CD4-positive, CD25-positive, alpha-beta regulatory T cell (primary cell): ENCODE results near the gene GLT8D1. TPM values are rescaled to one million over a fixed set of nuclear protein-coding genes. Genes with fewer than 3 reads are reported as not detected.
A peak's percentile ranks its signal among the peaks of the same experiment; 100 is the strongest.
"Not testable (repeated sequence)": the region's sequence is repeated elsewhere in the genome, so short reads cannot be mapped to it uniquely, and the experiment has no call there.

ENCODE experiments used
- ATAC-seq, 2 donors: fragments of 150-1000 bp; cut with Tn5 transposase; one replicate each; pipeline ENCODE4 v1.10.0; 2021; ENCODE audit warnings: low read depth in 2 of 2, moderate number of reproducible peaks in 2 of 2, moderate library complexity in 1 of 2
- DNase-seq, 3 donors: peaks; one replicate each; pipeline versions ENCODE4 v3.0.0 to v3.0.0-alpha.2; 2012 to 2022; ENCODE audit warnings: mixed read lengths in 1 of 3
- H3K27ac ChIP-seq: one replicate; pipeline ENCODE4 v1.7.0; 2013; ENCODE audit warnings: mild to moderate bottlenecking, low read length; ENCODE audit not compliant: insufficient read depth, poor library complexity, severe bottlenecking
- H3K27me3 ChIP-seq: one replicate; pipeline ENCODE4 v1.7.0; 2013; ENCODE audit warnings: low read length; ENCODE audit not compliant: control insufficient read depth, insufficient read depth
- H3K36me3 ChIP-seq: one replicate; pipeline ENCODE4 v1.7.0; 2013; ENCODE audit warnings: mild to moderate bottlenecking, low read length, moderate library complexity; ENCODE audit not compliant: control insufficient read depth, insufficient read depth
- H3K4me1 ChIP-seq: 2 replicates; pipeline ENCODE4 v1.7.0; 2013; ENCODE audit warnings: mild to moderate bottlenecking, low read length; ENCODE audit not compliant: insufficient read depth, control insufficient read depth, poor library complexity, severe bottlenecking
- H3K4me3 ChIP-seq: one replicate; pipeline ENCODE4 v1.7.0; 2013; ENCODE audit warnings: low read depth, mild to moderate bottlenecking, low read length, moderate library complexity
- H3K9me3 ChIP-seq, 2 experiments: 1 replicate in 1 of 2; 2 replicates in 1 of 2; pipeline ENCODE4 v1.7.0; 2013; ENCODE audit warnings: low read length in 2 of 2, mild to moderate bottlenecking in 1 of 2, moderate library complexity in 1 of 2; ENCODE audit not compliant: control insufficient read depth in 2 of 2
- H3K27ac Mint-ChIP-seq, 3 donors: one replicate each; pipeline ENCODE4 v1.8.0; 2020 to 2022; ENCODE audit warnings: mild to moderate bottlenecking in 3 of 3, mixed read lengths in 3 of 3, moderate library complexity in 2 of 3
- H3K27me3 Mint-ChIP-seq: one replicate; pipeline ENCODE4 v1.8.0; 2022; ENCODE audit warnings: mild to moderate bottlenecking, mixed read lengths
- H3K36me3 Mint-ChIP-seq: one replicate; pipeline ENCODE4 v1.8.0; 2020; ENCODE audit warnings: mixed read lengths
- H3K4me1 Mint-ChIP-seq, 4 donors: one replicate each; pipeline ENCODE4 v1.8.0; 2020 to 2022; ENCODE audit warnings: mixed read lengths in 4 of 4, mild to moderate bottlenecking in 1 of 4
- H3K4me3 Mint-ChIP-seq, 4 donors: one replicate each; pipeline ENCODE4 v1.8.0; 2020 to 2022; ENCODE audit warnings: mild to moderate bottlenecking in 4 of 4, mixed read lengths in 4 of 4, moderate library complexity in 3 of 4
- H3K9me3 Mint-ChIP-seq, 7 donors: one replicate each; pipeline ENCODE4 v1.8.0; 2020 to 2022; ENCODE audit warnings: mixed read lengths in 7 of 7, mild to moderate bottlenecking in 3 of 7, moderate library complexity in 2 of 7
- polyA plus RNA-seq, 4 donors: library from polyadenylated mRNA; unstranded; fragments of 300-500 nt; fragmentation: Illumina TruSeq; gene quantifications; one replicate each; pipeline ENCODE4 v1.2.3, GENCODE V29; 2021
- total RNA-seq: library from RNA; stranded (reverse); gene quantifications from one replicate; pipeline ENCODE4 v1.2.3, GENCODE V29; 2022

Gene GLT8D1
- total and polyA plus RNA-seq, 5 donors from 2014 or later, result 26.6 to 73.4 (median 62.8) TPM

DNA sequence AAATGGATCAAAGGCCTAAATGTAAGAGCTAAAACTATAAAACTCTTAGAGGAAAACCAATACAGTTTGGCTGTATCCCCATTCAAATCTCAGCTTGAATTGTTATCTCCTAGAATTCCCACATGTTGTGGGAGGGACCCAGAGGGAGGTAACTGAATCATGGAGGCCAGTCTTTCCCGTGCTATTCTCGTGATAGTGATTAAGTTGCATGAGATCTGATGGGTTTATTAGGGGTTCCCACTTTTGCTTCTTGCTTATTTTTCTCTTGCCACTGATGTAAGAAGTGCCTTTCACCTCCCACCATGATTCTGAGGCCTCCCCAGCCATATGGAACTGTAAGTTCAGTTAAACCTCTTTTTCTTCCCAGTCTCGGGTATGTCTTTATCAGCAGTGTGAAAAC is 29.4 kb downstream of the GLT8D1 start:
- not testable (repeated sequence) for H3K4me1 ChIP-seq, ATAC-seq, H3K4me3 ChIP-seq, H3K27ac ChIP-seq, H3K4me3 Mint-ChIP-seq, H3K9me3 Mint-ChIP-seq, H3K27me3 Mint-ChIP-seq, H3K9me3 ChIP-seq, H3K27me3 ChIP-seq, DNase-seq
- Mint-ChIP-seq H3K4me1 (peaks cover 15 to 44% (median 38%) of the 10 kb centered on the region in 4 donors), H3K27ac (peak overlapping the region in 1 of 3 donors; percentile 21), H3K36me3 (peaks cover 54% of the 10 kb centered on the region)
- peaks cover 49% of the 10 kb centered on the region for H3K36me3 ChIP-seq

DNA sequence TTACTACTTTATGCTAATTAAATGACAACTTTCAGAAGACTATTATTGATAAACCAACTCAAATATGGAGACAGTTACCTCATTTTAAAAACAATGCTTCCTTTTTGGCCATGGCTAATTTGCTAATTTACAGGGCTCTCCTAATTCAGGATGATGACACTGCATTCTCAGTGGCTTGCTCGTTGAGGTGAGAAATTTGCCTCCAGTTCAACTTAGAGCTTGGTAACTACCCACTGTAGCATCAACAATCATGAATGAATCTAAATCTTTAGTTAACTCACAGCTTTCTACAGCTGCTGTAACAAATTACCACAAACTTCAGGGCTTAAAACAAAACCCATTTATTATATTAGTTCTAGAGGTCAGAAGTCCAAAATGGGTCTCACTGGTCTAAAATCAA is 33.9 kb downstream of the GLT8D1 start:
- H3K27me3 Mint-ChIP-seq, result no peaks in the 10 kb centered on the region
- H3K4me1 Mint-ChIP-seq, result peaks cover 20 to 39% (median 31%) of the 10 kb centered on the region in 4 donors
- H3K4me3 Mint-ChIP-seq, result no peak overlapping the region
- H3K27ac Mint-ChIP-seq, result peak overlapping the region; percentile 69 to 85 (median 81)
- H3K9me3 Mint-ChIP-seq, result no peaks in the 10 kb centered on the region
- no peaks in the 10 kb centered on the region for H3K27me3 ChIP-seq
- peak overlapping the region; percentile 34 for H3K27ac ChIP-seq
- H3K36me3 ChIP-seq, result peaks cover 42% of the 10 kb centered on the region
- no peak for DNase-seq
- ATAC-seq, result no peak
- H3K36me3 Mint-ChIP-seq, result peaks cover 31% of the 10 kb centered on the region
- H3K9me3 ChIP-seq, result no peaks in the 10 kb centered on the region
- peak overlapping the region; percentile 28 for H3K4me3 ChIP-seq
- peaks cover 18% of the 10 kb centered on the region for H3K4me1 ChIP-seq

GRCh38 chr3:52670621-52671521 is 34.7 kb downstream of the GLT8D1 start:
- peak overlapping the region; percentile 28 for H3K4me3 ChIP-seq
- no peaks in the 10 kb centered on the region for H3K9me3 Mint-ChIP-seq
- H3K4me1 Mint-ChIP-seq, result peaks cover 20 to 37% (median 30%) of the 10 kb centered on the region in 4 donors
- ATAC-seq, result peak; percentile 69 to 72
- peaks cover 25% of the 10 kb centered on the region for H3K36me3 Mint-ChIP-seq
- no peaks in the 10 kb centered on the region for H3K9me3 ChIP-seq
- peak in 2 of 3 donors; percentile 4 to 59 for DNase-seq
- H3K27me3 ChIP-seq, result no peaks in the 10 kb centered on the region
- no peaks in the 10 kb centered on the region for H3K27me3 Mint-ChIP-seq
- peaks cover 18% of the 10 kb centered on the region for H3K4me1 ChIP-seq
- peak overlapping the region; percentile 63 for H3K27ac ChIP-seq
- peak overlapping the region; percentile 42 to 85 (median 81) for H3K27ac Mint-ChIP-seq
- peaks cover 43% of the 10 kb centered on the region for H3K36me3 ChIP-seq
- H3K4me3 Mint-ChIP-seq, result peak overlapping the region in 3 of 4 donors; percentile 5 to 26 (median 5)

DNA sequence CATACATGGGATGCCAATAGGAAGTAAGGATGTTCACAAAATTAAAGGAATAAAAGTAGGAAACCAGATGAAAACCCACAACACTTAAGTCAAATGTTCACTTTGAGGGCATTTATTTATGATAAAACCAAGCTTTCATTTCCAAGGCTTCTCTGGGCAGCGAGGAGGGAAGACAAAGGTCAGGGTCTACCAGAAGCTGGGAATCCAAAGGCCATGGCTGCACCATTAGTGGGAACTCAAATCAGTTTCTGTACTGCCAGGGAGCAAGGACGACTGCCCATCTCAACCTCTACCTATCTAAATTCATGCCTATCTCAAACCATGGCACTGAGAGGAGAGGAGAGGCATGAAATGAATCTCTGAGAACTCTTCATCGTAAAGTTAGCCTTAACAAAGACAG is 42.5 kb downstream of the GLT8D1 start:
- no peaks in the 10 kb centered on the region for H3K9me3 ChIP-seq
- H3K4me1 ChIP-seq, result no peaks in the 10 kb centered on the region
- H3K4me3 ChIP-seq, result no peak overlapping the region
- Mint-ChIP-seq H3K27me3 (no peaks in the 10 kb centered on the region), H3K4me1 (peaks cover 4 to 10% (median 8%) of the 10 kb centered on the region in 4 donors), H3K36me3 (peaks cover 28% of the 10 kb centered on the region), H3K4me3 (no peak overlapping the region), H3K9me3 (no peaks in the 10 kb centered on the region), H3K27ac (no peak overlapping the region)
- no peak for DNase-seq
- H3K27ac ChIP-seq, result no peak overlapping the region
- H3K27me3 ChIP-seq, result no peaks in the 10 kb centered on the region
- no peak for ATAC-seq
- H3K36me3 ChIP-seq, result peaks cover 74% of the 10 kb centered on the region

GRCh38 chr3:52660046-52660445 is 45.5 kb downstream of the GLT8D1 start:
- no peaks in the 10 kb centered on the region for H3K9me3 Mint-ChIP-seq
- Histone ChIP-seq H3K27ac (no peak overlapping the region), H3K4me1 (no peaks in the 10 kb centered on the region), H3K27me3 (no peaks in the 10 kb centered on the region), H3K9me3 (no peaks in the 10 kb centered on the region), H3K4me3 (no peak overlapping the region), H3K36me3 (peaks cover 76% of the 10 kb centered on the region)
- no peaks in the 10 kb centered on the region for H3K27me3 Mint-ChIP-seq
- DNase-seq, result no peak
- H3K27ac Mint-ChIP-seq, result no peak overlapping the region
- peaks cover 4 to 10% (median 8%) of the 10 kb centered on the region in 4 donors for H3K4me1 Mint-ChIP-seq
- peaks cover 38% of the 10 kb centered on the region for H3K36me3 Mint-ChIP-seq
- no peak overlapping the region for H3K4me3 Mint-ChIP-seq
- no peak for ATAC-seq

GRCh38 chr3:52655895-52656294 is 49.7 kb downstream of the GLT8D1 start:
- H3K27ac ChIP-seq, result no peak overlapping the region
- Mint-ChIP-seq H3K36me3 (peaks cover 26% of the 10 kb centered on the region), H3K9me3 (no peaks in the 10 kb centered on the region), H3K27me3 (no peaks in the 10 kb centered on the region), H3K4me1 (peaks cover 0 to 4% (median under 1%) of the 10 kb centered on the region in 4 donors), H3K27ac (no peak overlapping the region), H3K4me3 (no peak overlapping the region)
- H3K36me3 ChIP-seq, result peaks cover 77% of the 10 kb centered on the region
- H3K27me3 ChIP-seq, result no peaks in the 10 kb centered on the region
- no peaks in the 10 kb centered on the region for H3K9me3 ChIP-seq
- H3K4me1 ChIP-seq, result no peaks in the 10 kb centered on the region
- DNase-seq, result no peak
- H3K4me3 ChIP-seq, result no peak overlapping the region
- no peak for ATAC-seq

DNA sequence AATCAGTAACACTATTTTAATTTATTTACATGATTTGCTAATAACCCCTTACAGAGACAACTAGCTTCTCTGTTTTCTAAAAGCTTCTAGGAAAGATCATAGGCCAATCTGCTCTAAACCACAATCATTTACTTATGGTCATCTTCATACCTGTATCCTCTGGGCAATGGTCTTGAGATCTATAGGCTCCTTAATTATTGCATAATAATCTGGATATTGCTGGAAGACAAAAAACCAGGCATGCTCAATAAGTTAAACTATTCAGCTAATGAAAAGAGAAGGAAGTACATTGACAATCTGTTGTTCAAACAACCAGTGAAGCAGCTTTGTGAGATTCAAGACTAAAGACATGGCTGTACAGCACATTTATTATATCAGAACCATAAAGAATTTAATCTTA is 54.0 kb downstream of the GLT8D1 start:
- Mint-ChIP-seq H3K36me3 (peaks cover 56% of the 10 kb centered on the region), H3K27ac (no peak overlapping the region), H3K4me1 (peaks cover 3 to 14% (median 8%) of the 10 kb centered on the region in 4 donors), H3K27me3 (no peaks in the 10 kb centered on the region), H3K4me3 (no peak overlapping the region), H3K9me3 (no peaks in the 10 kb centered on the region)
- Histone ChIP-seq H3K4me3 (no peak overlapping the region), H3K9me3 (no peaks in the 10 kb centered on the region), H3K27ac (no peak overlapping the region), H3K27me3 (no peaks in the 10 kb centered on the region), H3K4me1 (no peaks in the 10 kb centered on the region), H3K36me3 (peaks cover 73% of the 10 kb centered on the region)
- ATAC-seq, result no peak
- no peak for DNase-seq
